ENCODE measurements around the gene PXMP4.

- TF ChIP-seq, protein P1, sequence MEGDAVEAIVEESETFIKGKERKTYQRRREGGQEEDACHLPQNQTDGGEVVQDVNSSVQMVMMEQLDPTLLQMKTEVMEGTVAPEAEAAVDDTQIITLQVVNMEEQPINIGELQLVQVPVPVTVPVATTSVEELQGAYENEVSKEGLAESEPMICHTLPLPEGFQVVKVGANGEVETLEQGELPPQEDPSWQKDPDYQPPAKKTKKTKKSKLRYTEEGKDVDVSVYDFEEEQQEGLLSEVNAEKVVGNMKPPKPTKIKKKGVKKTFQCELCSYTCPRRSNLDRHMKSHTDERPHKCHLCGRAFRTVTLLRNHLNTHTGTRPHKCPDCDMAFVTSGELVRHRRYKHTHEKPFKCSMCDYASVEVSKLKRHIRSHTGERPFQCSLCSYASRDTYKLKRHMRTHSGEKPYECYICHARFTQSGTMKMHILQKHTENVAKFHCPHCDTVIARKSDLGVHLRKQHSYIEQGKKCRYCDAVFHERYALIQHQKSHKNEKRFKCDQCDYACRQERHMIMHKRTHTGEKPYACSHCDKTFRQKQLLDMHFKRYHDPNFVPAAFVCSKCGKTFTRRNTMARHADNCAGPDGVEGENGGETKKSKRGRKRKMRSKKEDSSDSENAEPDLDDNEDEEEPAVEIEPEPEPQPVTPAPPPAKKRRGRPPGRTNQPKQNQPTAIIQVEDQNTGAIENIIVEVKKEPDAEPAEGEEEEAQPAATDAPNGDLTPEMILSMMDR (optimal IDR thresholded peaks at IDR 0.05 in 1 of 3, IDR thresholded peaks at IDR 0.05 in 1 of 3, conservative IDR thresholded peaks at IDR 0.05 in 1 of 3; ENCODE audit: extremely low read depth in 1 of 3, insufficient read depth in 2 of 3, low read length in 3 of 3), result peak in 2 of 3 experiments; percentile 21 to 33
- no peak for TF ChIP-seq EZH2 (IDR thresholded peaks at IDR 0.05; ENCODE audit: low read length)
Observed at GRCh38 chr20:33686100-33686983, 33.8 kb downstream of the PXMP4 start, which contains the start of gene E2F1.
